ENCODE data around the gene LRIG1.
"Not testable (repeated sequence)": the region's sequence is repeated elsewhere in the genome, so short reads cannot be mapped to it uniquely, and the experiment has no call there.

The LRIG1 gene

GRCh38 chr3:66425032-66425431, 75.8 kb downstream of the LRIG1 start:
- DNase-seq (ENCODE audit: low spot score in 2 of 2), result no peak
- peaks cover 6% of the 10 kb centered on the region for H3K36me3 Mint-ChIP-seq (ENCODE audit: insufficient read depth)
- peaks cover 18% of the 10 kb centered on the region for H3K9me3 Mint-ChIP-seq
- peaks cover 65% of the 10 kb centered on the region for H3K4me1 Mint-ChIP-seq
- no peaks in the 10 kb centered on the region for H3K27me3 Mint-ChIP-seq
- no peak for ATAC-seq (replicated peaks; ENCODE audit: extremely low read depth, poor library complexity, severe bottlenecking)
- H3K4me3 Mint-ChIP-seq, result no peak overlapping the region
- H3K27ac Mint-ChIP-seq (ENCODE audit: low read depth), result no peak overlapping the region

GRCh38 chr3:66423791-66424190, 77.0 kb downstream of the LRIG1 start:
- H3K9me3 Mint-ChIP-seq, result peaks cover 18% of the 10 kb centered on the region
- peaks cover 70% of the 10 kb centered on the region for H3K4me1 Mint-ChIP-seq
- no peaks in the 10 kb centered on the region for H3K27me3 Mint-ChIP-seq
- no peak overlapping the region for H3K27ac Mint-ChIP-seq (ENCODE audit: low read depth)
- H3K36me3 Mint-ChIP-seq (ENCODE audit: insufficient read depth), result peaks cover 4% of the 10 kb centered on the region
- ATAC-seq (replicated peaks; ENCODE audit: extremely low read depth, poor library complexity, severe bottlenecking) (no peak), DNase-seq (ENCODE audit: low spot score in 2 of 2) (no peak)
- no peak overlapping the region for H3K4me3 Mint-ChIP-seq

GRCh38 chr3:66421893-66422292, 78.9 kb downstream of the LRIG1 start:
- DNase-seq (ENCODE audit: low spot score in 2 of 2); H3K36me3 Mint-ChIP-seq (ENCODE audit: insufficient read depth); H3K4me3 Mint-ChIP-seq; ATAC-seq (replicated peaks; ENCODE audit: extremely low read depth, poor library complexity, severe bottlenecking); H3K27me3 Mint-ChIP-seq: not testable (repeated sequence)
- Mint-ChIP-seq H3K9me3 (peaks cover 18% of the 10 kb centered on the region), H3K4me1 (peaks cover 63% of the 10 kb centered on the region), H3K27ac (ENCODE audit: low read depth) (peak overlapping the region; percentile 7)

DNA sequence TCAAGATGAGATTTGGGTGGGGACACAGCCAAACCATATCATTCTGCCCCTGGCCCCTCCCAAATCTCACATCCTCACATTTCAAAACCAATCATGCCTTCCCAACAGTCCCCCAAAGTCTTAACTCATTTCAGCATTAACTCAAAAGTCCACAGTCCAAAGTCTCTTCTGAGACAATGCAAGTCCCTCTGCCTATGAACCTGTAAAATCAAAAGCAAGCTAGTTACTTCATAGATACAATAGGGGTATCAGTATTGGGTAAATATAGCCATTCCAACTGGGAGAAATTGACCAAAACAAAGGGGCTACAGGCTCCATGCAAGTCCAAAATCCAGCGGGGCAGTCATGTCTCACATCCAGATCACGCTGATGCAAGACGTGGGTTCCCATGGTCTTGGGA, 79.7 kb downstream of the LRIG1 start:
- not testable (repeated sequence) for H3K36me3 Mint-ChIP-seq (ENCODE audit: insufficient read depth); H3K4me3 Mint-ChIP-seq; H3K27ac Mint-ChIP-seq (ENCODE audit: low read depth); H3K27me3 Mint-ChIP-seq; DNase-seq (ENCODE audit: low spot score in 2 of 2); ATAC-seq (replicated peaks; ENCODE audit: extremely low read depth, poor library complexity, severe bottlenecking)
- H3K9me3 Mint-ChIP-seq, result peaks cover 18% of the 10 kb centered on the region
- H3K4me1 Mint-ChIP-seq, result peaks cover 55% of the 10 kb centered on the region

DNA sequence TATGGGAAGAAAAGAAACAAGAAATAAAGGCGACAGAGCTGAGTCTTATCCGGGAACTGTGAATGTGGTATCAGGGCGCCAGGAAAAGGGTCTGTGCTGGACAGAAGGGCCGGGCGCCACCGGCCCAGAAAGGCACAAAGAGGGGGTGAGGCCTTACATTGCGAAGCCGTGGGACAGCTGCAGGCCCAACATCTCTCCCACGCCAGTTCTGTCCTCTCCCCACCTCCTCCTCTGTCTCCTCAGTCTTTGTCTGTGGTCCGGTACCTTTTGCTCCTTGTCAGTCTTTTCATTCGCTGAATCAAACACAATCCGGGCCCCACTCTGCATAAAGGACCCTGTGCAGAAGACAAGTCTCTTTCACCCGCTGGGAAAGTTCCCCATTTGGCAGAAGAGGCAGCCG, 81.8 kb downstream of the LRIG1 start:
- Mint-ChIP-seq H3K36me3 (ENCODE audit: insufficient read depth) (peaks cover 13% of the 10 kb centered on the region), H3K9me3 (peaks cover 18% of the 10 kb centered on the region), H3K4me1 (peaks cover 39% of the 10 kb centered on the region), H3K27ac (ENCODE audit: low read depth) (peak overlapping the region; percentile 83), H3K4me3 (no peak overlapping the region), H3K27me3 (no peaks in the 10 kb centered on the region)
- DNase-seq (ENCODE audit: low spot score in 2 of 2), result no peak
- no peak for ATAC-seq (replicated peaks; ENCODE audit: extremely low read depth, poor library complexity, severe bottlenecking)

DNA sequence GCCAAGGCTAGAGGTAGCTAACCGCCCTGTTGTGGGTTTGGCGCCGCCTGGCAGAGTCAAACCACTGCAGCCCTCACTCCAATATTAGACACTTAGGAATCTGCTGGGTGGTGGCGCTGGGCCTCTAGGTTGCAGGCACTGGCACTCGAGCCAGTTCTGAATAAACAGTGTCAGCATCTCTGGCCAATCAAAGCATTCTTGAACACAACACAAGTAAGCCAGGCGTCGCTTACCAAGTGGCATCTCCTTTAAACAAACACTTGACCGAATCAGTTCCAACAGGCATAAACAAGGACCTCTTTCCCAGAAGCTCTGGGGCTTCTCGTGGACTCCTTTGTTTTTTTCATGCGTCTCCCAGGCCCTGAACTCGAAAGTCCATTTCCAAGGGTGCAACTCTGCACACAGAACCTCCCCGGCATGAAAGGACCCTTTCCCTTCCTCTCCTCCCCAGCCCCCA, 82.3 kb downstream of the LRIG1 start:
- Mint-ChIP-seq H3K36me3 (ENCODE audit: insufficient read depth) (peaks cover 13% of the 10 kb centered on the region), H3K4me1 (peaks cover 33% of the 10 kb centered on the region), H3K4me3 (no peak overlapping the region), H3K9me3 (peaks cover 18% of the 10 kb centered on the region), H3K27ac (ENCODE audit: low read depth) (no peak overlapping the region), H3K27me3 (no peaks in the 10 kb centered on the region)
- ATAC-seq (replicated peaks; ENCODE audit: extremely low read depth, poor library complexity, severe bottlenecking) (no peak), DNase-seq (ENCODE audit: low spot score in 2 of 2) (no peak)

GRCh38 chr3:66416556-66417304, 84.1 kb downstream of the LRIG1 start:
- Mint-ChIP-seq H3K4me3 (no peak overlapping the region), H3K9me3 (peaks cover 10% of the 10 kb centered on the region), H3K27ac (ENCODE audit: low read depth) (no peak overlapping the region), H3K36me3 (ENCODE audit: insufficient read depth) (peaks cover 17% of the 10 kb centered on the region), H3K27me3 (no peaks in the 10 kb centered on the region), H3K4me1 (peaks cover 32% of the 10 kb centered on the region)
- DNase-seq (ENCODE audit: low spot score in 2 of 2) (no peak), ATAC-seq (replicated peaks; ENCODE audit: extremely low read depth, poor library complexity, severe bottlenecking) (no peak)

DNA sequence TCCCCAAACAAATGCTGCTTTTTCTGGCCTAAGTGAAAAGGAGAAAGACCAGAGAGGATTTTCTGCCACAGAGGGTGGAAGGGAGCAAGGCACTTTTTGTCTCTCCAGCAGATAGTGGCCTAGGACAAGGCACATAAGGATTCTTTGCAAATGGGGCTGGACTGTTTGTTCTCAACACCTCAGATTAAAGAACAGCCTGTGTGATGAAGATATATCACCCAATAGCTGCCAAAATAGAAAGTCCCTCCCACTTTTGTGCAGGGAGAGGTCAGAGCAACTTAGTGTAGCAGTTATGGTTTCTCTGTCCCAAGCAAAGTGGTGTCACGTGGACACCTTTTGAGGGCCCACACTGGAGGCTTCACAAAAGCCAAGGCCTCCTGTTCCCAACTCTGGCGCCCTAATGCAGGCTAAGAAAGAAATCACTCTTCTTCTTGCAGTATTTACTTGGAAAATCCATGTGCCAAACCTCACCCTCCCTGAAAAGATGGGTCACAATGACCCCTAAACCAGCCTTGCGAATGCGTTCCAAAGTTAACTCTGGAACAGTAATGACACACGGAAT, 84.9 kb downstream of the LRIG1 start:
- no peak for DNase-seq (ENCODE audit: low spot score in 2 of 2)
- peaks cover 28% of the 10 kb centered on the region for H3K4me1 Mint-ChIP-seq
- peaks cover 20% of the 10 kb centered on the region for H3K36me3 Mint-ChIP-seq (ENCODE audit: insufficient read depth)
- H3K27me3 Mint-ChIP-seq, result no peaks in the 10 kb centered on the region
- ATAC-seq (replicated peaks; ENCODE audit: extremely low read depth, poor library complexity, severe bottlenecking), result no peak
- no peak overlapping the region for H3K4me3 Mint-ChIP-seq
- H3K9me3 Mint-ChIP-seq, result peaks cover 6% of the 10 kb centered on the region
- H3K27ac Mint-ChIP-seq (ENCODE audit: low read depth), result no peak overlapping the region

GRCh38 chr3:66414846-66415245, 86.0 kb downstream of the LRIG1 start:
- Mint-ChIP-seq H3K27me3 (no peaks in the 10 kb centered on the region), H3K4me1 (peaks cover 17% of the 10 kb centered on the region), H3K9me3 (no peaks in the 10 kb centered on the region), H3K4me3 (no peak overlapping the region), H3K27ac (ENCODE audit: low read depth) (no peak overlapping the region), H3K36me3 (ENCODE audit: insufficient read depth) (peaks cover 22% of the 10 kb centered on the region)
- no peak for DNase-seq (ENCODE audit: low spot score in 2 of 2)
- ATAC-seq (replicated peaks; ENCODE audit: extremely low read depth, poor library complexity, severe bottlenecking), result no peak

DNA sequence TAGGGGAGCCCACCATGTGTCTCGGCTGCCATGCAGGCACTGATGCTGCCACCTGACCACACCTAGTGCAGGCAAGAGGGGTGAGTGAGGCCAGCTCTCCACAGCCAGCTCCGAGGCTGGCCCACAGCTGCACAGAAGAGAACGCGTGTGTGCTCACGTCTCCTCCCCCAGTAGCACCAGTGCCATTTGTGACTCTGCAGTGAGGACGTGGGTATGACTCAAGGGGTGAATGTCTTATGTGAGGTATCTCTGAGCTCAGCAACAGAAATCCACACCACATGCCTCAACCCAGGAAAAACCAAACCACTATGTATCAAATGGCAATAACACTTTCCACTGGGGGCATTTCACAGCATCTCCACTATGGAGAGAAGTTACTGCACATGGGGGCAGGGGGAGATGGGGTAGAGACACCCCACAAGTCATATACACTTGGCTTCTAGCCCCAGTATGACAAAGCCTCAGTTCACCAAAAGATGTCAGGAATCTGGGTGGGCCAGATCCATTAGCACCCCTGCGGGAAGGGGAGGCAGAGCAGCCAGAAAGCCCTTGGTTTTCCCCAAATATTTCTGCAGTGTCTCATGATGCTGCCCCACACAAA, 87.6 kb downstream of the LRIG1 start:
- no peaks in the 10 kb centered on the region for H3K27me3 Mint-ChIP-seq
- H3K4me3 Mint-ChIP-seq, result no peak overlapping the region
- H3K27ac Mint-ChIP-seq (ENCODE audit: low read depth), result no peak overlapping the region
- H3K9me3 Mint-ChIP-seq, result no peaks in the 10 kb centered on the region
- ATAC-seq (replicated peaks; ENCODE audit: extremely low read depth, poor library complexity, severe bottlenecking) (no peak), DNase-seq (ENCODE audit: low spot score in 2 of 2) (no peak)
- H3K4me1 Mint-ChIP-seq, result peaks cover 1% of the 10 kb centered on the region
- H3K36me3 Mint-ChIP-seq (ENCODE audit: insufficient read depth), result peaks cover 22% of the 10 kb centered on the region

DNA sequence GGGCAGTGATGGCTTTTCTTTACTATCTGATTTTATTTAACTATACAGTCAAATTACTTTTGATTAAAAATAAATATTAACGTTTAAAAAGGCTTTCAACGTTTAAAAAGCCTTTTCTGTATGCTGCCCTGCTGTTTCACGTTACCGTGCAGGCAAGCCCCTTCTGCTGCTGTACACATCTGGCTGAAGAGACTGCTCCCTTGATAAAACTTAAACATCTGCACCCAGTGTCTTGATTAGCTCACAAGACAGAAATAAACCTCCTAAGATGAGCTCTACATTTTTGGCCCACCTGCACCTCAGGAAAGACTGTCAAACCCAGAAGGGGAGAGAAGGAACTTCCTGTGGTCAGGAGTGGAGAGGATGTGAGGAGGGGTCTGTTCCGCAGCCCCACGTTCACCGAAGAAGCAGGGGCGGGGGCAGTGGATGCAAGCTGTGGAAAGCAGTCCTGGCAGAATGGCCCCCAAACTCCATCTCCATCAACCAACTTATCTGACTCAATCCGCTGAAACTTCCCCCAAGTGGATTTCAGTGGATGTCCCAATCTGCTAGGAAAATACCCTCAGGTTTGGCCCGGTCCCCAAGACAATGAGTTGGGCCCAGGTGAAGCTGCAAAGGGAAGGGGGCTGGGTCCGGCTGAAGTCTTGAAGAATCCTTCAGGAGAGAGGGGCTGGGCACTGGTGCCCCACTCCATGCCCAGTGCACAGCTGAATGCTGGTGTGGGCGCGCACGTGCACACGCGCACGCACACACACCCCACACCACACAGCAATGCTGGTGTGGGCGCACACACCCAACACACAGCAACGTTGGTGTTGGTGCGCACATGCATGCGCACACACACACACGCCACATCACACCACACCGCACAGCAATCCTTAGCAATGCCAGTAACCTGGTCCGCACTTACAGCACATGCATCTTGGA, 88.6 kb downstream of the LRIG1 start:
- Mint-ChIP-seq H3K4me1 (peaks cover 4% of the 10 kb centered on the region), H3K27ac (ENCODE audit: low read depth) (no peak overlapping the region), H3K36me3 (ENCODE audit: insufficient read depth) (peaks cover 22% of the 10 kb centered on the region), H3K27me3 (no peaks in the 10 kb centered on the region), H3K9me3 (no peaks in the 10 kb centered on the region), H3K4me3 (no peak overlapping the region)
- DNase-seq (ENCODE audit: low spot score in 2 of 2) (no peak), ATAC-seq (replicated peaks; ENCODE audit: extremely low read depth, poor library complexity, severe bottlenecking) (no peak)

DNA sequence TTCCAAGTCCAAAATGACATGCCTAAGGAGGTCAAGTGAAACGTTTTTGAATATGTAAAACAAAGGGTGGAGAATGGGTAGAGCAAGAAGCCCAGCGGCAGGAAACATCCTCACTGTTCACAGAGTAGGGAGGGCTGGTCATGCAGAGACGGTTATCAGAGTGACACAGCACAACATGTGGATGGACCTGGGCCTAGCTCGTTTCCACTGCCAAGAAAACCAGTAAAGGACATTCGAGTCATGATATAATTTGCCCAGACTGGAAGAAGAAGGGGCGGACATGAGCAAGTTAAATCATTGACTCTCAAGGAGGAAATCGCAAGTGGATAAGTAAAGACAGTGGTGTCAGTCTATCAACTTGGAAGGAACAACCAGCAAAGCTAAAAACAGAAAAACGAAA, 89.3 kb downstream of the LRIG1 start:
- no peak overlapping the region for H3K27ac Mint-ChIP-seq (ENCODE audit: low read depth)
- no peaks in the 10 kb centered on the region for H3K27me3 Mint-ChIP-seq
- H3K9me3 Mint-ChIP-seq, result no peaks in the 10 kb centered on the region
- H3K4me3 Mint-ChIP-seq, result no peak overlapping the region
- ATAC-seq (replicated peaks; ENCODE audit: extremely low read depth, poor library complexity, severe bottlenecking), result no peak
- no peak for DNase-seq (ENCODE audit: low spot score in 2 of 2)
- H3K36me3 Mint-ChIP-seq (ENCODE audit: insufficient read depth), result peaks cover 22% of the 10 kb centered on the region
- H3K4me1 Mint-ChIP-seq, result peaks cover 4% of the 10 kb centered on the region
